ENCODE data around the gene NAPB. TPM values are rescaled to one million over a fixed set of nuclear protein-coding genes. Genes with fewer than 3 reads are reported as not detected.

NAPB gene
- total RNA-seq, 4 donors from 2014 or later = 9.0 to 23.6 (median 16.9) TPM

Small RNAs within 50 kb of the gene (small RNA-seq; reads per million reads assigned to genes)
- gene RF00019 (not detected), gene RNA5SP479 (not detected)

Other genes with a start within 250 kb of the NAPB start
- gene NXT1, start 70.7 kb downstream of the NAPB start, total RNA-seq = 10 to 100 TPM; 28.9 to 37.0 (median 32.3) TPM
- 10 to 100 TPM in 3 of 4 donors, 1 to 10 TPM in 1; 5.9 to 24.5 (median 17.6) TPM for gene GZF1, start 59.3 kb downstream of the NAPB start, total RNA-seq
- not detected for gene CSTL1, start 18.2 kb upstream of the NAPB start, total RNA-seq
- gene CST11, start 31.4 kb upstream of the NAPB start, total RNA-seq = not detected
- gene CST8, start 69.6 kb upstream of the NAPB start, total RNA-seq = not detected
- not detected for gene CST9L, start 147.0 kb upstream of the NAPB start, total RNA-seq
- gene CST9, start 184.4 kb upstream of the NAPB start, total RNA-seq = not detected
- gene CST3, start 216.5 kb upstream of the NAPB start, total RNA-seq = 1,000 to 10,000 TPM in 1 of 4 donors, 100 to 1,000 TPM in 3; 205 to 1,148 (median 624) TPM

All from uterus (tissue), 4 donors.